ENCODE data around the gene DTYMK.
"Not testable (repeated sequence)": the region's sequence is repeated elsewhere in the genome, so short reads cannot be mapped to it uniquely, and the experiment has no call there.

Gene DTYMK

GRCh38 chr2:241671457-241672240 is 15.0 kb downstream of the DTYMK start:
- no peak for DNase-seq

- DNase-seq = no peak
These were observed 16.1 kb downstream of the DTYMK start for GRCh38 chr2:241670333-241671110.

- no peak for DNase-seq
These were observed 17.8 kb downstream of the DTYMK start for GRCh38 chr2:241668839-241669238.

- DNase-seq = no peak
These were observed 18.3 kb downstream of the DTYMK start for GRCh38 chr2:241668354-241668753.

GRCh38 chr2:241666627-241667400 is 19.8 kb downstream of the DTYMK start:
- peak; percentile 20 for DNase-seq

- no peak for DNase-seq
These were observed 20.7 kb downstream of the DTYMK start for GRCh38 chr2:241665731-241666440.

GRCh38 chr2:241662731-241663130 is 23.9 kb downstream of the DTYMK start:
- not testable (repeated sequence) for DNase-seq

- no peak for DNase-seq
These were observed 25.9 kb downstream of the DTYMK start for GRCh38 chr2:241660593-241661213.

GRCh38 chr2:241659150-241659739 is 27.4 kb downstream of the DTYMK start:
- DNase-seq = peak; percentile 67

- no peak for DNase-seq
These were observed 28.3 kb downstream of the DTYMK start for GRCh38 chr2:241658296-241658695.

- DNase-seq = no peak
These were observed 28.8 kb downstream of the DTYMK start for GRCh38 chr2:241657786-241658254.

- DNase-seq = no peak
These were observed 30.3 kb downstream of the DTYMK start for GRCh38 chr2:241656190-241656741.

GRCh38 chr2:241655516-241656189 is 31.0 kb downstream of the DTYMK start:
- no peak for DNase-seq

- no peak for DNase-seq
These were observed 32.1 kb downstream of the DTYMK start for GRCh38 chr2:241654551-241654950.

GRCh38 chr2:241653210-241653750 is 33.3 kb downstream of the DTYMK start:
- DNase-seq = no peak

- DNase-seq = no peak
These were observed 33.9 kb downstream of the DTYMK start for GRCh38 chr2:241652722-241653121.

- no peak for DNase-seq
These were observed 34.5 kb downstream of the DTYMK start for GRCh38 chr2:241652142-241652541.

- DNase-seq = no peak
These were observed 36.7 kb downstream of the DTYMK start for GRCh38 chr2:241649927-241650326.

- no peak for DNase-seq
These were observed 37.2 kb downstream of the DTYMK start for GRCh38 chr2:241649404-241649803.

- DNase-seq = no peak
These were observed 38.2 kb downstream of the DTYMK start for GRCh38 chr2:241648453-241648852.
